Measurements from ENCODE around the gene SOX11. TPM values are rescaled to one million over a fixed set of nuclear protein-coding genes. Genes with fewer than 3 reads are reported as not detected.

Gene SOX11
- total RNA-seq, 2 experiments from 2014 or later: not detected

- Mint-ChIP-seq H3K4me3 (no peak overlapping the region), H3K36me3 (ENCODE audit: low read depth) (no peaks in the 10 kb centered on the region), H3K9me3 (peaks cover 2% of the 10 kb centered on the region), H3K27me3 (peaks cover 27% of the 10 kb centered on the region), H3K4me1 (ENCODE audit: low read depth) (no peaks in the 10 kb centered on the region), H3K27ac (no peak overlapping the region)
- TF ChIP-seq CTCF (IDR thresholded peaks at IDR 0.05): no peak
- CTCF ChIA-PET: no interaction called here
- H3K36me3 ChIP-seq (ENCODE audit: insufficient read depth, low read length): no peaks in the 10 kb centered on the region
- no peak overlapping the region for H3K27ac ChIP-seq (ENCODE audit: low read depth in 1 of 2, low read length in 2 of 2)
- no peak for ATAC-seq (ENCODE audit: poor library complexity)
- H3K9me3 ChIP-seq (ENCODE audit: control insufficient read depth in 1 of 2, insufficient read depth in 1 of 2, low read length in 2 of 2): peaks cover 0 to 16% of the 10 kb centered on the region in 2 experiments
- intact Hi-C loops (cut with DNase I, micrococcal nuclease): no loop called here
- no peak for DNase-seq
- H3K4me3 ChIP-seq (ENCODE audit: low read length): no peak overlapping the region
- H3K27me3 ChIP-seq (ENCODE audit: control insufficient read depth in 1 of 2, insufficient read depth in 2 of 2, low read length in 2 of 2): peaks cover 5 to 9% of the 10 kb centered on the region in 2 experiments
- no peaks in the 10 kb centered on the region for H3K4me1 ChIP-seq (ENCODE audit: insufficient read depth, low read length)
- POLR2A ChIA-PET: no interaction called here
Measured at GRCh38 chr2:5672749-5673144, 19.4 kb upstream of the SOX11 start.

- no peak overlapping the region for H3K27ac Mint-ChIP-seq
- intact Hi-C loops (cut with DNase I, micrococcal nuclease): no loop called here
- no peak for TF ChIP-seq CTCF (IDR thresholded peaks at IDR 0.05)
- peaks cover 32% of the 10 kb centered on the region for H3K27me3 Mint-ChIP-seq
- peaks cover 0 to 16% of the 10 kb centered on the region in 2 experiments for H3K9me3 ChIP-seq (ENCODE audit: control insufficient read depth in 1 of 2, insufficient read depth in 1 of 2, low read length in 2 of 2)
- H3K27me3 ChIP-seq (ENCODE audit: control insufficient read depth in 1 of 2, insufficient read depth in 2 of 2, low read length in 2 of 2): peaks cover 5 to 9% of the 10 kb centered on the region in 2 experiments
- H3K27ac ChIP-seq (ENCODE audit: low read depth in 1 of 2, low read length in 2 of 2): no peak overlapping the region
- H3K4me1 ChIP-seq (ENCODE audit: insufficient read depth, low read length): no peaks in the 10 kb centered on the region
- H3K4me3 ChIP-seq (ENCODE audit: low read length): no peak overlapping the region
- H3K4me3 Mint-ChIP-seq: no peak overlapping the region
- H3K9me3 Mint-ChIP-seq: peaks cover 2% of the 10 kb centered on the region
- ATAC-seq (ENCODE audit: poor library complexity) (no peak), DNase-seq (no peak)
- H3K36me3 ChIP-seq (ENCODE audit: insufficient read depth, low read length): no peaks in the 10 kb centered on the region
- no peaks in the 10 kb centered on the region for H3K4me1 Mint-ChIP-seq (ENCODE audit: low read depth)
- no peaks in the 10 kb centered on the region for H3K36me3 Mint-ChIP-seq (ENCODE audit: low read depth)
- ChIA-PET CTCF (no interaction called here), POLR2A (no interaction called here)
Measured at GRCh38 chr2:5673145-5674025, 18.8 kb upstream of the SOX11 start.

GRCh38 chr2:5674026-5674340 lies 18.2 kb upstream of the SOX11 start:
- DNase-seq (no peak), ATAC-seq (ENCODE audit: poor library complexity) (no peak)
- Mint-ChIP-seq H3K4me1 (ENCODE audit: low read depth) (no peaks in the 10 kb centered on the region), H3K27ac (no peak overlapping the region), H3K9me3 (peaks cover 2% of the 10 kb centered on the region), H3K27me3 (peaks cover 32% of the 10 kb centered on the region), H3K36me3 (ENCODE audit: low read depth) (no peaks in the 10 kb centered on the region), H3K4me3 (no peak overlapping the region)
- intact Hi-C loops (cut with DNase I, micrococcal nuclease): no loop called here
- ChIA-PET CTCF (no interaction called here), POLR2A (no interaction called here)
- Histone ChIP-seq H3K36me3 (ENCODE audit: insufficient read depth, low read length) (no peaks in the 10 kb centered on the region), H3K9me3 (ENCODE audit: control insufficient read depth in 1 of 2, insufficient read depth in 1 of 2, low read length in 2 of 2) (peaks cover 0 to 16% of the 10 kb centered on the region in 2 experiments), H3K27me3 (ENCODE audit: control insufficient read depth in 1 of 2, insufficient read depth in 2 of 2, low read length in 2 of 2) (peaks cover 5 to 9% of the 10 kb centered on the region in 2 experiments), H3K27ac (ENCODE audit: low read depth in 1 of 2, low read length in 2 of 2) (no peak overlapping the region), H3K4me3 (ENCODE audit: low read length) (no peak overlapping the region), H3K4me1 (ENCODE audit: insufficient read depth, low read length) (no peaks in the 10 kb centered on the region)
- TF ChIP-seq CTCF (IDR thresholded peaks at IDR 0.05): no peak
